HEK293 (cell line): ENCODE measurements around the gene RPL31.

ENCODE experiments used
- CTCF ChIA-PET: fragments of 350-600 bp; formaldehyde crosslinking; extraction: SDS; loops from one replicate; lab custom pipeline; 2021; ENCODE audit warnings: antibody characterized with exemption; lab: Yijun Ruan, JAX
- POLR2A ChIA-PET: fragments of 300-600 bp; formaldehyde crosslinking; extraction: SDS; loops from one replicate; lab custom pipeline; 2020; ENCODE audit warnings: antibody characterized with exemption, inconsistent platforms; lab: Yijun Ruan, JAX
- H3K27ac ChIP-seq: fragments of 200-500 bp; sonication (Bioruptor generic); 2 replicates; pipeline ENCODE4 v1.5.1; 2014; ENCODE audit warnings: low read depth, low read length, control low read depth, inconsistent platforms; ENCODE audit errors: extremely low read depth
- H3K36me3 ChIP-seq, 2 experiments: fragments of 200-500 bp in 1 of 2; sonication (Bioruptor generic) in 1 of 2; 1 replicate in 1 of 2; 2 replicates in 1 of 2; pipeline ENCODE4 v1.5.1; 2014 to 2017; ENCODE audit warnings: inconsistent platforms in 2 of 2, low read length in 2 of 2; ENCODE audit not compliant: control insufficient read depth in 2 of 2, insufficient read depth in 1 of 2
- H3K4me1 ChIP-seq: fragments of 200-500 bp; sonication (Bioruptor generic); 2 replicates; pipeline ENCODE4 v1.5.1; 2014; ENCODE audit warnings: mild to moderate bottlenecking, low read length, inconsistent platforms; ENCODE audit not compliant: control insufficient read depth, insufficient read depth
- H3K4me3 ChIP-seq: 2 replicates; pipeline ENCODE4 v1.5.1; 2011; ENCODE audit warnings: low read depth, mild to moderate bottlenecking, control low read depth, low read length, moderate library complexity
- H3K9me3 ChIP-seq: fragments of 200-500 bp; sonication (Bioruptor generic); 2 replicates; pipeline ENCODE4 v1.5.1; 2014; ENCODE audit warnings: low read depth, low read length, inconsistent platforms; ENCODE audit not compliant: control insufficient read depth, insufficient read depth
- BCL11A ChIP-seq: fragments of 450-650 bp; formaldehyde crosslinking; IDR thresholded peaks from 2 replicates; pipeline ENCODE4 v1.5.1; 2016; ENCODE audit warnings: low read depth, missing biosample characterization, missing genetic modification characterization
- CTCF ChIP-seq: fragments of 450-650 bp; formaldehyde crosslinking; IDR thresholded peaks from 2 replicates; pipeline ENCODE4 v1.5.1; 2016; ENCODE audit warnings: missing biosample characterization, missing genetic modification characterization
- GLIS2 ChIP-seq: fragments of 450-650 bp; formaldehyde crosslinking; IDR thresholded peaks from 2 replicates; pipeline ENCODE4 v1.5.1; 2016; ENCODE audit warnings: missing biosample characterization, missing genetic modification characterization
- HOXA7 ChIP-seq: sonication (generic); formaldehyde crosslinking; IDR thresholded peaks from 2 replicates; pipeline ENCODE4 v1.8.1; 2022; ENCODE audit warnings: missing genetic modification reagents, borderline replicate concordance
- INSM2 ChIP-seq: fragments of 450-650 bp; formaldehyde crosslinking; IDR thresholded peaks from 2 replicates; pipeline ENCODE4 v1.5.1; 2016; ENCODE audit warnings: missing biosample characterization, missing genetic modification characterization
- KLF10 ChIP-seq: fragments of 450-650 bp; IDR thresholded peaks from 2 replicates; pipeline ENCODE4 v1.5.1; 2018; ENCODE audit warnings: missing biosample characterization, mild to moderate bottlenecking, missing genetic modification characterization
- SP3 ChIP-seq: fragments of 450-650 bp; formaldehyde crosslinking; IDR thresholded peaks from 2 replicates; pipeline ENCODE4 v1.5.1; 2016; ENCODE audit warnings: missing biosample characterization, missing genetic modification characterization
- TRIM28 ChIP-seq: IDR thresholded peaks from 2 replicates; pipeline ENCODE4 v1.6.1; 2011; ENCODE audit warnings: low read length, control low read depth, borderline replicate concordance
- WT1 ChIP-seq: fragments of 450-650 bp; formaldehyde crosslinking; IDR thresholded peaks from 2 replicates; pipeline ENCODE4 v1.5.1; 2016; ENCODE audit warnings: missing biosample characterization, missing genetic modification characterization
- ZBTB17 ChIP-seq: fragments of 450-650 bp; formaldehyde crosslinking; IDR thresholded peaks from 2 replicates; pipeline ENCODE4 v1.5.1; 2016; ENCODE audit warnings: missing biosample characterization, missing genetic modification characterization
- ZBTB48 ChIP-seq: fragments of 450-650 bp; formaldehyde crosslinking; IDR thresholded peaks from 2 replicates; pipeline ENCODE4 v1.5.1; 2016; ENCODE audit warnings: missing biosample characterization, missing genetic modification characterization
- ZBTB8A ChIP-seq: fragments of 450-650 bp; formaldehyde crosslinking; IDR thresholded peaks from 2 replicates; pipeline ENCODE4 v1.5.1; 2016; ENCODE audit warnings: missing biosample characterization, missing genetic modification characterization
- ZIC2 ChIP-seq: fragments of 450-650 bp; formaldehyde crosslinking; IDR thresholded peaks from 2 replicates; pipeline ENCODE4 v1.5.1; 2016; ENCODE audit warnings: missing biosample characterization, missing genetic modification characterization
- ZNF302 ChIP-seq: fragments of 450-650 bp; formaldehyde crosslinking; IDR thresholded peaks from 2 replicates; pipeline ENCODE4 v1.5.1; 2016; ENCODE audit warnings: missing biosample characterization, missing genetic modification characterization, low read depth
- ZNF350 ChIP-seq: fragments of 450-650 bp; formaldehyde crosslinking; IDR thresholded peaks from 2 replicates; pipeline ENCODE4 v1.5.0; 2017; ENCODE audit warnings: missing biosample characterization, mild to moderate bottlenecking, missing genetic modification characterization
- ZNF521 ChIP-seq: fragments of 450-650 bp; formaldehyde crosslinking; IDR thresholded peaks from 2 replicates; pipeline ENCODE4 v1.5.1; 2017; ENCODE audit warnings: missing biosample characterization, mild to moderate bottlenecking, missing genetic modification characterization
- ZNF639 ChIP-seq: fragments of 450-650 bp; formaldehyde crosslinking; IDR thresholded peaks from 2 replicates; pipeline ENCODE4 v1.5.1; 2016; ENCODE audit warnings: missing biosample characterization, missing genetic modification characterization
- ZNF654 ChIP-seq: fragments of 450-650 bp; formaldehyde crosslinking; IDR thresholded peaks from 2 replicates; pipeline ENCODE4 v1.5.1; 2016; ENCODE audit warnings: low read depth, missing biosample characterization, missing genetic modification characterization
- ZSCAN30 ChIP-seq: fragments of 450-650 bp; IDR thresholded peaks from 2 replicates; pipeline ENCODE4 v1.5.1; 2018; ENCODE audit warnings: missing biosample characterization, mild to moderate bottlenecking, missing genetic modification characterization, moderate library complexity

Gene RPL31

DNA sequence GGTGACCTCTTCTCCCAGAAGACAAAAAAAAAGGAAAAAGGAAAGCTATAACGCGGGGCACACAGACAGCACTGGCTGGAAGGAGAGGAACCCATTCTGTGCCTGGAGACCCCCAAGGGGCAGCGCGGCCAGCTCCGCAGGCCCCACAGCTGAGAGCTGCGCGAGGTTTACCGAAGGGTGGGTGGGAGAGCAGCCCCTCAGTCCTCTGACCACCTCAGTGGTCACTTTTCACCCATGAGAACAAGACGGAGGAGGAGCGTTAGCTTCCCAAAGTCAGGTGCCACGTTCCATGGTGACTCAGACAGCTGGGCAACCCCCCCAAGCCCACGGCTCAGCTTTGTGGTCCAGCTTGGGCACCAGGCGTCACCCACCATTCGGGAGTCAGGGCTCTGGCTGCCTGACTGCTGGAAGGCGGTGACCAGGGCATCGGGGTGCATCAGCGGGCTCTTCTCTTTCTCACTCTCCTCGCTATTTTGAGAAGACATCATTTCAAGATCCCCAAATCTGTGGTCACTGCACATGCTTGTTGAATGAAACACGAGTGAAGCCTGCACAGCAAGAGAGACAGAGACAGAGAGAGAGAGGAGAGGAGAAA, 35.2 kb downstream of the RPL31 start:
- Histone ChIP-seq H3K36me3 (peaks cover 0 to 51% of the 10 kb centered on the region in 2 experiments; a peak in 2 of 3 replicates), H3K4me3 (no peak overlapping the region), H3K4me1 (no peaks in the 10 kb centered on the region), H3K9me3 (no peaks in the 10 kb centered on the region), H3K27ac (no peak overlapping the region)
- ChIA-PET POLR2A (interaction anchor here (0.7 kb wide), 1 partner anchor 113 kb away, joined by 4 read pairs; no protein-coding TSS in a partner anchor), CTCF (interaction anchor here (0.6 to 3.9 kb wide), 19 partner anchors 8 to 307 kb away, joined by 3 to 48 read pairs (median 4); partner anchors contain the start of gene TBC1D8)
- TF ChIP-seq WT1 (tag by site-specific recombination) = no peak
- no peak for TF ChIP-seq TRIM28
- TF ChIP-seq KLF10 (tag by site-specific recombination) = no peak
- no peak for TF ChIP-seq ZSCAN30 (tag by site-specific recombination)
- no peak for TF ChIP-seq ZIC2 (tag by site-specific recombination)
- TF ChIP-seq ZNF350 = no peak
- TF ChIP-seq ZBTB48 = no peak
- no peak for TF ChIP-seq BCL11A (tag by site-specific recombination)
- TF ChIP-seq INSM2 (tag by site-specific recombination) = no peak
- TF ChIP-seq ZBTB8A = no peak
- no peak for TF ChIP-seq CTCF (tag by site-specific recombination)
- no peak for TF ChIP-seq GLIS2 (tag by site-specific recombination)
- no peak for TF ChIP-seq ZNF639 (tag by site-specific recombination)
- TF ChIP-seq ZNF302 (tag by site-specific recombination) = no peak
- no peak for TF ChIP-seq ZNF521 (tag by site-specific recombination)
- no peak for TF ChIP-seq SP3 (tag by site-specific recombination)

DNA sequence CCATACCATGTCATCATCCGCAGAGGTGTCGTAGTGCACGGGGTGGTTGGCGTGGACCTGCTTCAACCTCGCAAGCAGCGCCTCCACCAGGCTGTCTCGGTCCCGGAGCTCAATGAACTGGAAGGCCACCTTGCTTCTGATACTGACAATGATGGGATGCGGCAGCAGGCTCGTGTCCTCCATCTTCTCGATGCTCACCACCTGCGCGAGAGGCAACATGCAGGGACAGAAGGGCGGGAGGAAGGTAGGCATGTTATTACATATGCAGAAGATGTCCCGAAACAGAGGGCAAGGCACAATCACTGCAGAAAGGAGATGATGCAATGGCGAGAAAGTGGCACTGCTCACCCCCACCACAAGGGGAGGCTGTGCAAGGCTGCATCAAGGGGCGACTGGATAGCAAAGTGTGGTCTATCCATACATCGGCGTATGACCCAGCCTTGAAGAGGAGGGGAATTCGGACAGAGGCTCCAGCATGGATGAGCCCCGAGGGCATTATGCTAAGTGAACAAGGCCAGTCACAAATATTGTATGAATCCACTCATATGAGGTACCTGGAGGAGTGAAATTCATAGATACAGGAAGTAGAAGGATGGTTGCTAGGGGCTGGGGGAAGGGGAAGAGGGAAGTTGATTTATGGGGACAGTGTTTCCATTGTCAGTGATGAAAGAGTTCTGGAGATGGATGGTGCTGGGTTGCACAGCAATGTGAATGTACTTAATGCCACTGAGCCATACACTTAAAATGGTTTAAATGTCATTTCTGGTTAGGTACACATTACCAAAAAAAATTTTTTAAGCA, 36.6 kb downstream of the RPL31 start:
- ChIA-PET POLR2A (interaction anchor here (0.9 kb wide), 1 partner anchor 112 kb away, joined by 3 read pairs; the partner anchor contains the start of gene TBC1D8), CTCF (interaction anchor here (0.6 to 3.9 kb wide), 5 partner anchors 102 to 178 kb away, joined by 4 to 48 read pairs (median 6); partner anchors contain the start of gene TBC1D8)
- no peaks in the 10 kb centered on the region for H3K4me1 ChIP-seq
- no peak overlapping the region for H3K27ac ChIP-seq
- H3K4me3 ChIP-seq = no peak overlapping the region
- H3K36me3 ChIP-seq = peaks cover 0 to 38% of the 10 kb centered on the region in 2 experiments; a peak in 2 of 3 replicates
- TF ChIP-seq HOXA7 (CRISPR knock-in tag) (no peak), ZNF654 (tag by site-specific recombination) (peak; percentile 11; the same call in 1 of the 2 replicates), CTCF (tag by site-specific recombination) (peak; percentile 60), ZBTB17 (tag by site-specific recombination) (peak; percentile 35; the same call in 1 of the 2 replicates)
- no peaks in the 10 kb centered on the region for H3K9me3 ChIP-seq
